Activated naive CD4-positive, alpha-beta T cell treated with anti-CD3 and anti-CD28 coated beads, Interleukin-2, amount 10 ng/mL, durations not matched to agents 7 days and 5 days (primary cell): ENCODE results near the gene TUBB1.
A peak's percentile ranks its signal among the peaks of the same experiment; 100 is the strongest.
"Not testable (repeated sequence)": the region's sequence is repeated elsewhere in the genome, so short reads cannot be mapped to it uniquely, and the experiment has no call there.

ENCODE experiments used
- CTCF ChIA-PET: fragments of 350-600 bp; sonication (Branson Sonifier 250); formaldehyde crosslinking; loops from one replicate; lab custom pipeline; 2021; ENCODE audit warnings: antibody characterized with exemption; lab: Charles Lee
- DNase-seq: peaks from one replicate; pipeline ENCODE4 v3.0.0-alpha.2; 2020
- H3K27ac Mint-ChIP-seq: one replicate; pipeline ENCODE4 v1.8.0; 2021; ENCODE audit warnings: mild to moderate bottlenecking, moderate library complexity, mixed read lengths
- H3K27me3 Mint-ChIP-seq: one replicate; pipeline ENCODE4 v1.8.0; 2021; ENCODE audit warnings: mild to moderate bottlenecking, mixed read lengths
- H3K36me3 Mint-ChIP-seq: one replicate; pipeline ENCODE4 v1.8.0; 2021; ENCODE audit warnings: mixed read lengths
- H3K4me1 Mint-ChIP-seq: one replicate; pipeline ENCODE4 v1.8.0; 2021; ENCODE audit warnings: mixed read lengths
- H3K4me3 Mint-ChIP-seq: one replicate; pipeline ENCODE4 v1.8.0; 2021; ENCODE audit warnings: mild to moderate bottlenecking, moderate library complexity, mixed read lengths
- H3K9me3 Mint-ChIP-seq: one replicate; pipeline ENCODE4 v1.8.0; 2021; ENCODE audit warnings: mixed read lengths

Gene TUBB1

GRCh38 chr20:59006167-59006863, 12.9 kb upstream of the TUBB1 start:
- CTCF ChIA-PET = no interaction called here
- Mint-ChIP-seq H3K9me3 (no peaks in the 10 kb centered on the region), H3K4me3 (peak overlapping the region; percentile 79), H3K27me3 (peaks cover 31% of the 10 kb centered on the region), H3K36me3 (peaks cover 22% of the 10 kb centered on the region), H3K27ac (peak overlapping the region; percentile 56), H3K4me1 (peaks cover 57% of the 10 kb centered on the region)
- DNase-seq = peak; percentile 30

- H3K4me3 Mint-ChIP-seq = peak within 1 kb of the TSS; percentile 79
- H3K27ac Mint-ChIP-seq = peak within 1 kb of the TSS; percentile 56
- peaks cover 31% of the 10 kb centered on the region for H3K27me3 Mint-ChIP-seq
- DNase-seq = peak; percentile 70
- peaks cover 17% of the 10 kb centered on the region for H3K36me3 Mint-ChIP-seq
- no peaks in the 10 kb centered on the region for H3K9me3 Mint-ChIP-seq
- peaks cover 64% of the 10 kb centered on the region for H3K4me1 Mint-ChIP-seq
- CTCF ChIA-PET = no interaction called here
Observed at GRCh38 chr20:59006864-59007664, 12.2 kb upstream of the TUBB1 start, which contains the start of gene CTSZ. Gene CTSZ (minus strand): TSS chr20:59007254. CDS start chr20:59007128, 126 bp downstream.

GRCh38 chr20:59007665-59008511, 11.3 kb upstream of the TUBB1 start:
- peaks cover 64% of the 10 kb centered on the region for H3K4me1 Mint-ChIP-seq
- peak overlapping the region; percentile 75 for H3K4me3 Mint-ChIP-seq
- H3K27ac Mint-ChIP-seq = no peak overlapping the region
- peaks cover 31% of the 10 kb centered on the region for H3K27me3 Mint-ChIP-seq
- H3K9me3 Mint-ChIP-seq = no peaks in the 10 kb centered on the region
- CTCF ChIA-PET = no interaction called here
- H3K36me3 Mint-ChIP-seq = peaks cover 9% of the 10 kb centered on the region
- DNase-seq = no peak

- Mint-ChIP-seq H3K9me3 (no peaks in the 10 kb centered on the region), H3K27ac (no peak overlapping the region), H3K27me3 (peaks cover 35% of the 10 kb centered on the region), H3K4me1 (peaks cover 63% of the 10 kb centered on the region), H3K4me3 (no peak overlapping the region), H3K36me3 (peaks cover 2% of the 10 kb centered on the region)
- CTCF ChIA-PET = interaction anchor here (0.6 kb wide), 1 partner anchor 331 kb away, joined by 4 read pairs; no protein-coding TSS in a partner anchor
- no peak for DNase-seq
Observed at GRCh38 chr20:59008715-59009336, 10.4 kb upstream of the TUBB1 start.

GRCh38 chr20:59010321-59010994, 8.8 kb upstream of the TUBB1 start:
- peaks cover 59% of the 10 kb centered on the region for H3K4me1 Mint-ChIP-seq
- H3K9me3 Mint-ChIP-seq = no peaks in the 10 kb centered on the region
- H3K27me3 Mint-ChIP-seq = peaks cover 35% of the 10 kb centered on the region
- DNase-seq = no peak
- no peak overlapping the region for H3K4me3 Mint-ChIP-seq
- no peak overlapping the region for H3K27ac Mint-ChIP-seq
- no peaks in the 10 kb centered on the region for H3K36me3 Mint-ChIP-seq
- CTCF ChIA-PET = no interaction called here

- Mint-ChIP-seq H3K27me3 (peaks cover 35% of the 10 kb centered on the region), H3K9me3 (no peaks in the 10 kb centered on the region), H3K4me3 (no peak overlapping the region), H3K4me1 (peaks cover 56% of the 10 kb centered on the region), H3K27ac (no peak overlapping the region), H3K36me3 (no peaks in the 10 kb centered on the region)
- CTCF ChIA-PET = no interaction called here
- peak; percentile 64 for DNase-seq
Observed at GRCh38 chr20:59010995-59011873, 8.0 kb upstream of the TUBB1 start.

GRCh38 chr20:59011874-59012157, 7.4 kb upstream of the TUBB1 start:
- H3K4me1 Mint-ChIP-seq = peaks cover 61% of the 10 kb centered on the region
- DNase-seq, H3K4me3 Mint-ChIP-seq, H3K9me3 Mint-ChIP-seq, CTCF ChIA-PET, H3K27ac Mint-ChIP-seq, H3K36me3 Mint-ChIP-seq: not testable (repeated sequence)
- peaks cover 35% of the 10 kb centered on the region for H3K27me3 Mint-ChIP-seq

GRCh38 chr20:59013031-59013951, 5.9 kb upstream of the TUBB1 start:
- CTCF ChIA-PET = no interaction called here
- no peak overlapping the region for H3K4me3 Mint-ChIP-seq
- peaks cover 31% of the 10 kb centered on the region for H3K27me3 Mint-ChIP-seq
- H3K9me3 Mint-ChIP-seq = no peaks in the 10 kb centered on the region
- DNase-seq = no peak
- H3K27ac Mint-ChIP-seq = peak overlapping the region; percentile 57
- H3K36me3 Mint-ChIP-seq = no peaks in the 10 kb centered on the region
- H3K4me1 Mint-ChIP-seq = peaks cover 66% of the 10 kb centered on the region

GRCh38 chr20:59013959-59014608, 5.1 kb upstream of the TUBB1 start:
- Mint-ChIP-seq H3K9me3 (no peaks in the 10 kb centered on the region), H3K4me3 (no peak overlapping the region), H3K27ac (peak overlapping the region; percentile 35), H3K27me3 (peaks cover 23% of the 10 kb centered on the region), H3K36me3 (no peaks in the 10 kb centered on the region), H3K4me1 (peaks cover 66% of the 10 kb centered on the region)
- CTCF ChIA-PET = no interaction called here
- DNase-seq = peak; percentile 66

GRCh38 chr20:59014680-59015389, 4.4 kb upstream of the TUBB1 start:
- no peak overlapping the region for H3K4me3 Mint-ChIP-seq
- H3K9me3 Mint-ChIP-seq = no peaks in the 10 kb centered on the region
- H3K27ac Mint-ChIP-seq = no peak overlapping the region
- no peak for DNase-seq
- no peaks in the 10 kb centered on the region for H3K36me3 Mint-ChIP-seq
- CTCF ChIA-PET = no interaction called here
- peaks cover 65% of the 10 kb centered on the region for H3K4me1 Mint-ChIP-seq
- peaks cover 15% of the 10 kb centered on the region for H3K27me3 Mint-ChIP-seq

GRCh38 chr20:59015411-59015810, 3.8 kb upstream of the TUBB1 start:
- CTCF ChIA-PET = no interaction called here
- H3K4me3 Mint-ChIP-seq = no peak overlapping the region
- H3K27ac Mint-ChIP-seq = no peak overlapping the region
- peaks cover 10% of the 10 kb centered on the region for H3K27me3 Mint-ChIP-seq
- H3K4me1 Mint-ChIP-seq = peaks cover 61% of the 10 kb centered on the region
- H3K36me3 Mint-ChIP-seq = no peaks in the 10 kb centered on the region
- no peaks in the 10 kb centered on the region for H3K9me3 Mint-ChIP-seq
- DNase-seq = no peak
